HFFc6 (cell line): ENCODE data around the gene CSTB. TPM values are rescaled to one million over a fixed set of nuclear protein-coding genes. Genes with fewer than 3 reads are reported as not detected.
"Not testable (repeated sequence)": the region's sequence is repeated elsewhere in the genome, so short reads cannot be mapped to it uniquely, and the experiment has no call there.

ENCODE experiments used
- DNase-seq: peaks from one replicate; pipeline ENCODE4 v3.0.0-alpha.2; 2018
- H3K27ac Mint-ChIP-seq: 2 replicates; pipeline ENCODE4 v1.8.0; 2020; ENCODE audit warnings: mild to moderate bottlenecking, mixed read lengths
- H3K27me3 Mint-ChIP-seq: 2 replicates; pipeline ENCODE4 v1.8.0; 2021; ENCODE audit warnings: mild to moderate bottlenecking, moderate library complexity, mixed read lengths; ENCODE audit not compliant: insufficient read depth
- H3K36me3 Mint-ChIP-seq: 2 replicates; pipeline ENCODE4 v1.8.0; 2021; ENCODE audit warnings: low read depth, mixed read lengths
- H3K4me1 Mint-ChIP-seq: 2 replicates; pipeline ENCODE4 v1.8.0; 2020; ENCODE audit warnings: low read depth, mixed read lengths
- H3K4me3 Mint-ChIP-seq: 2 replicates; pipeline ENCODE4 v1.8.0; 2020; ENCODE audit warnings: mild to moderate bottlenecking, moderate library complexity, mixed read lengths
- H3K9me3 Mint-ChIP-seq: 2 replicates; pipeline ENCODE4 v1.8.0; 2020; ENCODE audit warnings: mild to moderate bottlenecking, mixed read lengths
- CTCF ChIP-seq: fragments of 200-600 bp; sonication (generic); IDR thresholded peaks from 2 replicates; pipeline ENCODE4 v1.5.0; 2021; ENCODE audit warnings: antibody characterized with exemption, mild to moderate bottlenecking
- long read RNA-seq: library from polyadenylated mRNA; unstranded; transcript quantifications from one replicate; pipeline ENCODE4 v2.0.0, GENCODE V29; 2019
- total RNA-seq, 6 experiments: library from RNA; stranded (reverse); fragmentation: NEBNext Ultra II Directional; extraction: Animal tissue kit (Norgen Biotek cat#: 25700); gene quantifications; 2 replicates in 1 of 6; 3 replicates in 5 of 6; pipeline ENCODE4 v1.2.3, GENCODE V29; 2021

CSTB gene
- 10 to 100 TPM; 56.7 to 71.4 (median 66.9) TPM for total RNA-seq
- long read RNA-seq, transcript CSTB-201 (3 exons, 2,164 nt): major isoform, 281 of 290 reads
- long read RNA-seq, partial matches to known transcripts: 2 of 290 reads
- long read RNA-seq, other reads (novel, unspliced or antisense): 5 of 290 reads

- DNase-seq: peak; percentile 45
- no peaks in the 10 kb centered on the region for H3K9me3 Mint-ChIP-seq
- no peak for TF ChIP-seq CTCF
- peak within 1 kb of the TSS; percentile 82 for H3K27ac Mint-ChIP-seq
- peaks cover 1% of the 10 kb centered on the region for H3K27me3 Mint-ChIP-seq
- peak within 1 kb of the TSS; percentile 100 for H3K4me3 Mint-ChIP-seq
- H3K4me1 Mint-ChIP-seq: peaks cover 29% of the 10 kb centered on the region
- H3K36me3 Mint-ChIP-seq: peaks cover 19% of the 10 kb centered on the region
Observed at GRCh38 chr21:43775795-43776430, at the start of gene CSTB. CSTB (minus strand) TSS chr21:43776308; CDS start chr21:43776269, 39 bp downstream.

GRCh38 chr21:43825242-43825935 lies 49.3 kb upstream of the CSTB start:
- peaks cover 16% of the 10 kb centered on the region for H3K4me1 Mint-ChIP-seq
- peaks cover 9% of the 10 kb centered on the region for H3K27me3 Mint-ChIP-seq
- H3K9me3 Mint-ChIP-seq: no peaks in the 10 kb centered on the region
- H3K36me3 Mint-ChIP-seq: no peaks in the 10 kb centered on the region
- no peak for DNase-seq
- H3K4me3 Mint-ChIP-seq: no peak overlapping the region
- TF ChIP-seq CTCF: no peak
- H3K27ac Mint-ChIP-seq: no peak overlapping the region

GRCh38 chr21:43824333-43825241 lies 48.5 kb upstream of the CSTB start:
- peak overlapping the region; percentile 40; the same call in 1 of the 2 replicates for H3K27ac Mint-ChIP-seq
- peaks cover 16% of the 10 kb centered on the region for H3K4me1 Mint-ChIP-seq
- peaks cover 6% of the 10 kb centered on the region for H3K27me3 Mint-ChIP-seq
- TF ChIP-seq CTCF: no peak
- H3K9me3 Mint-ChIP-seq: no peaks in the 10 kb centered on the region
- H3K4me3 Mint-ChIP-seq: no peak overlapping the region
- peak; percentile 61 for DNase-seq
- H3K36me3 Mint-ChIP-seq: no peaks in the 10 kb centered on the region

- H3K27ac Mint-ChIP-seq, H3K36me3 Mint-ChIP-seq, H3K4me3 Mint-ChIP-seq, H3K27me3 Mint-ChIP-seq, DNase-seq: not testable (repeated sequence)
- Mint-ChIP-seq H3K4me1 (peaks cover 16% of the 10 kb centered on the region), H3K9me3 (peaks cover 11% of the 10 kb centered on the region)
Observed at GRCh38 chr21:43822741-43823140, 46.6 kb upstream of the CSTB start.

GRCh38 chr21:43822166-43822565 lies 46.1 kb upstream of the CSTB start:
- H3K36me3 Mint-ChIP-seq, DNase-seq, H3K27ac Mint-ChIP-seq, H3K4me3 Mint-ChIP-seq, H3K27me3 Mint-ChIP-seq: not testable (repeated sequence)
- H3K4me1 Mint-ChIP-seq: peaks cover 14% of the 10 kb centered on the region
- H3K9me3 Mint-ChIP-seq: peaks cover 11% of the 10 kb centered on the region

- TF ChIP-seq CTCF: no peak
- Mint-ChIP-seq H3K36me3 (peaks cover 8% of the 10 kb centered on the region), H3K4me3 (no peak overlapping the region), H3K4me1 (peaks cover 10% of the 10 kb centered on the region), H3K9me3 (peaks cover 11% of the 10 kb centered on the region), H3K27me3 (peaks cover 5% of the 10 kb centered on the region), H3K27ac (no peak overlapping the region)
- no peak for DNase-seq
Observed at GRCh38 chr21:43820466-43820865, 44.4 kb upstream of the CSTB start.
